ENCODE data around the gene ARHGDIB. TPM values are rescaled to one million over a fixed set of nuclear protein-coding genes. Genes with fewer than 3 reads are reported as not detected.

Gene ARHGDIB
- total RNA-seq, 4 donors from 2014 or later = 20.6 to 88.6 (median 44.0) TPM

Other genes with a start within 250 kb of the ARHGDIB start
- 10 to 100 TPM; 20.2 to 39.5 (median 28.4) TPM for gene WBP11, start 158.1 kb downstream of the ARHGDIB start, total RNA-seq
- gene C12orf60, start 157.9 kb downstream of the ARHGDIB start, total RNA-seq = 1 to 10 TPM in 1 of 4 donors, under 1 TPM in 1, not detected in 2; 0.33 to 3.8 TPM
- under 1 TPM in 1 of 4 donors, not detected in 3; 0.12 TPM for gene SMCO3, start 147.4 kb downstream of the ARHGDIB start, total RNA-seq
- 1 to 10 TPM in 2 of 4 donors, under 1 TPM in 2; 0.44 to 1.6 (median 1.3) TPM for gene ART4, start 118.1 kb downstream of the ARHGDIB start, total RNA-seq
- 10 to 100 TPM; 32.4 to 67.3 (median 47.1) TPM for gene MGP, start 75.7 kb downstream of the ARHGDIB start, total RNA-seq
- under 1 TPM in 1 of 4 donors, not detected in 3; 0.42 TPM for gene ERP27, start 23.1 kb downstream of the ARHGDIB start, total RNA-seq
- not detected for gene PDE6H, start 11.4 kb upstream of the ARHGDIB start, total RNA-seq

Measured in gastrocnemius medialis (tissue), 4 donors.